Endothelial cell (in vitro differentiated cells): ENCODE measurements around the gene BRICD5. TPM values are rescaled to one million over a fixed set of nuclear protein-coding genes. Genes with fewer than 3 reads are reported as not detected.
A peak's percentile ranks its signal among the peaks of the same experiment; 100 is the strongest.

ENCODE experiments used
- DNase-seq: peaks from one replicate; pipeline ENCODE4 v3.0.0; 2021; ENCODE audit warnings: low spot score
- H3K27ac Mint-ChIP-seq: one replicate; pipeline ENCODE4 v1.8.0; 2021; ENCODE audit warnings: mixed read lengths, inconsistent platforms; ENCODE audit not compliant: unreplicated experiment
- H3K27me3 Mint-ChIP-seq: one replicate; pipeline ENCODE4 v1.8.0; 2021; ENCODE audit warnings: mild to moderate bottlenecking, moderate library complexity, mixed read lengths, inconsistent platforms; ENCODE audit not compliant: unreplicated experiment
- H3K36me3 Mint-ChIP-seq: one replicate; pipeline ENCODE4 v1.8.0; 2021; ENCODE audit warnings: mild to moderate bottlenecking, low read depth, mixed read lengths, inconsistent platforms; ENCODE audit not compliant: unreplicated experiment
- H3K4me1 Mint-ChIP-seq: one replicate; pipeline ENCODE4 v1.8.0; 2021; ENCODE audit warnings: mild to moderate bottlenecking, mixed read lengths, inconsistent platforms; ENCODE audit not compliant: unreplicated experiment
- H3K4me3 Mint-ChIP-seq: one replicate; pipeline ENCODE4 v1.8.0; 2021; ENCODE audit warnings: mild to moderate bottlenecking, mixed read lengths, inconsistent platforms; ENCODE audit not compliant: unreplicated experiment
- H3K9me3 Mint-ChIP-seq: one replicate; pipeline ENCODE4 v1.8.0; 2021; ENCODE audit warnings: mixed read lengths, inconsistent platforms; ENCODE audit not compliant: unreplicated experiment
- CTCF ChIP-seq: fragments of 200-600 bp; sonication (generic); IDR thresholded peaks from one replicate; pipeline ENCODE4 v1.5.0; 2021; ENCODE audit warnings: antibody characterized with exemption; ENCODE audit not compliant: unreplicated experiment
- total RNA-seq: library from RNA; stranded (reverse); fragmentation: NEBNext Ultra II Directional; extraction: Animal tissue kit (Norgen Biotek cat#: 25700); gene quantifications from one replicate; pipeline ENCODE4 v1.2.1, GENCODE V29; 2021; ENCODE audit not compliant: unreplicated experiment

BRICD5 gene
- total RNA-seq, 1 donor from 2014 or later: 21.1 TPM

DNA sequence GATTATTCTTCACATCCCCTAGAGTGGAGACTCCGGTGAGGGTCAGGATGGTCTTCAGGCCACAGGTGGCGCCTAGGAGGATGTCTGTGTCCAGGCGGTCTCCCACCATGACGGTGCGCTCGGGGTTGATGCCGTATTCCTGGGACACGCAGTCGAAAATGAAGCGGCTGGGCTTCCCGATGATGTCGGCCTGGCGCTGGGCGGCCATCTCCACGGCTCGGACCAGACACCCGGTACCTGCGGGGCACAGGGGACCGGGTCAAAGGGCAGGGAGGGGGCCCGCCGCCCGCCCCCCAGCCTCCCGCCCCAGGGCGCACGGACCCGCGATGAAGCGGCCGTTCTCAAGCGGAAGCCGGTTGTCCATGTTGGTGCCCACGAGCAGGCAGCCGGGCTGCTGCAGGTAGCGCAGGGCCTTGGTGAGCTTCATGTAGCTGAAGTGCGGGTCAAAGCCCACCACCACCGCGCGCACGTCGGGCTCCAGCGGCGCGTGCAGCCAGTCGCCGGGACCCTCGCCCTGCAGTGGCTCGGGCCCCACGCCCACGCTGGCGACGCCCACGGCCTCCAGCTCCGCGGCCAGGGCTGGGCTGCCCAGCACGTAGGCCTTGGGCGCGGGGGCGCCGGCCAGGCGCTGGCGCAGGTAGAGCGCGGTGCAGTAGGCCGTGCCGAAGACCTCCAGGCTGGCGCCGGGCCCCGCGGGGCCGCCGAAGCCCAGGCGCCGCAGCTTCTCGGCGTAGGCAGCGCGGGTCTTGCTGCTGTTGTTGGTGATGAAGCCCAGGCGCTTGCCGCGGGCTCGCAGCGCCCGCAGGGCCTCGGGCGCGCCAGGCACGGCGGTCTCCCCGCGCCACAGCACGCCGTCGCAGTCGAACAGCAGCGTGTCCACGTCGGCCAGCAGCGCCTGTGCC, 3.4 kb upstream of the BRICD5 start:
- Mint-ChIP-seq H3K9me3 (no peaks in the 10 kb centered on the region), H3K27ac (peak overlapping the region; percentile 75), H3K36me3 (no peaks in the 10 kb centered on the region), H3K4me3 (peak overlapping the region; percentile 87), H3K4me1 (peaks cover 25% of the 10 kb centered on the region), H3K27me3 (peaks cover 10% of the 10 kb centered on the region)
- DNase-seq: no peak
- TF ChIP-seq CTCF: no peak

GRCh38 chr16:2212362-2213324, 2.0 kb upstream of the BRICD5 start:
- H3K27ac Mint-ChIP-seq: peak overlapping the region; percentile 67
- peaks cover 2% of the 10 kb centered on the region for H3K36me3 Mint-ChIP-seq
- no peak for TF ChIP-seq CTCF
- H3K4me3 Mint-ChIP-seq: peak overlapping the region; percentile 87
- H3K9me3 Mint-ChIP-seq: no peaks in the 10 kb centered on the region
- DNase-seq: no peak
- peaks cover 11% of the 10 kb centered on the region for H3K27me3 Mint-ChIP-seq
- H3K4me1 Mint-ChIP-seq: peaks cover 22% of the 10 kb centered on the region

GRCh38 chr16:2211923-2212347, 1.3 kb upstream of the BRICD5 start:
- peak overlapping the region; percentile 62 for H3K4me3 Mint-ChIP-seq
- H3K9me3 Mint-ChIP-seq: no peaks in the 10 kb centered on the region
- peak overlapping the region; percentile 52 for H3K27ac Mint-ChIP-seq
- TF ChIP-seq CTCF: no peak
- peaks cover 4% of the 10 kb centered on the region for H3K36me3 Mint-ChIP-seq
- DNase-seq: no peak
- peaks cover 17% of the 10 kb centered on the region for H3K4me1 Mint-ChIP-seq
- H3K27me3 Mint-ChIP-seq: peaks cover 10% of the 10 kb centered on the region

DNA sequence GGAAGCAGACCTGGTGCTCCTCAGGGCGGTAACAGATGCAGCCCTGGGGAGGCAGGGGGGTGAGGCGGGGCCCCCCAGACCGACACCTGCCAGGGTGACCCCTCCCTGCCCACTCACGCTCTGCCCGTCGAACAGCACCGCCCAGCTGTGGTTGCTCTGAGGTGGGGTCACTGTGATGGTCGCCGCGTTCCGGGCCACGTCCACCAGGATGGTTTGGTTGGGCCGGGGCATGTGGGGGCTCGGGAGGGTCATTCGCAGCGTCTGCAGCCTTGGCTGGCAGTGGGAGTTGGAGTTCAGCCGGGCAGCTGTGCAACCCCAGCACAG, 692 bp downstream of the BRICD5 start:
- no peak for DNase-seq
- peaks cover 20% of the 10 kb centered on the region for H3K4me1 Mint-ChIP-seq
- no peak overlapping the region for H3K27ac Mint-ChIP-seq
- H3K9me3 Mint-ChIP-seq: no peaks in the 10 kb centered on the region
- peaks cover 14% of the 10 kb centered on the region for H3K27me3 Mint-ChIP-seq
- H3K36me3 Mint-ChIP-seq: peaks cover 4% of the 10 kb centered on the region
- TF ChIP-seq CTCF: no peak
- H3K4me3 Mint-ChIP-seq: no peak overlapping the region
